ENCODE results near the gene CPSF4L. TPM values are rescaled to one million over a fixed set of nuclear protein-coding genes. Genes with fewer than 3 reads are reported as not detected.

CPSF4L gene
- total and polyA plus RNA-seq, 2 of the 13 experiments (the other 11 are each of a cell fraction or from before 2014, with no cell fraction given), result 0.73 to 1.6 TPM

DNA sequence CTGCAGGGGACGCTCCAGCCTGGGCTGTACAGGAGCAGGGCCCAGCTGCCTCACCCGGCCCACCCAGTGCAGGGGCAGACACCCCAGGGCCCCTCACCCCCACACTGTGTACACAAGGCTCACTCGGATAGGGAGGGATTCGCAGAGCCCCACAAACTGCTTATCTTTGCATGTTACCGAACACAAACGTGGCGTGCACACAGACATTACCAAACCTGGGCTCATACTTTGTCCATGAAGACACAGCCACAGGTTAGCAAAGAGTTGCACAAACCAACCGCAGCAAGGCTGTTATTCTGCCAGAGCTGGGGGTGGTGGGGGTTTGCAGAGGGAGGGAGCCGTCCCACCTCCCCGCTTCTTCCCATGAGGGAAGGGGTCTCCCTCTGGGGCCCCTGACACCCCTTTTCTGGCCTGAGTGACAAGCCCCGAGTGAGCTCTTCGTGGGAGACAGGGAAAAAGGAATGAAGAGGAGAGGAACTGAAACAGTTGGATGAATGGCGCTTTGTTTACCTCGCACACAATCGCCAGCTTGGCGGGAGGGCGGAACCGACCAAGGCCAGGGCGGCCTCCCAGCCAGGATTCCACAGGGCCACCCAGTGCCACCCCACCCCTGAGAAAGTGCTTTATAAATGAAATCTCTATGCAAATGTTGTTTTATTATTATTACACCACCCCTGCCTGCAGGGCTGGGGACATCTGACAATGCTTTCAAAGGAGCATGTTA is 434 bp upstream of the CPSF4L start (continued):
- TF ChIP-seq, protein P1, sequence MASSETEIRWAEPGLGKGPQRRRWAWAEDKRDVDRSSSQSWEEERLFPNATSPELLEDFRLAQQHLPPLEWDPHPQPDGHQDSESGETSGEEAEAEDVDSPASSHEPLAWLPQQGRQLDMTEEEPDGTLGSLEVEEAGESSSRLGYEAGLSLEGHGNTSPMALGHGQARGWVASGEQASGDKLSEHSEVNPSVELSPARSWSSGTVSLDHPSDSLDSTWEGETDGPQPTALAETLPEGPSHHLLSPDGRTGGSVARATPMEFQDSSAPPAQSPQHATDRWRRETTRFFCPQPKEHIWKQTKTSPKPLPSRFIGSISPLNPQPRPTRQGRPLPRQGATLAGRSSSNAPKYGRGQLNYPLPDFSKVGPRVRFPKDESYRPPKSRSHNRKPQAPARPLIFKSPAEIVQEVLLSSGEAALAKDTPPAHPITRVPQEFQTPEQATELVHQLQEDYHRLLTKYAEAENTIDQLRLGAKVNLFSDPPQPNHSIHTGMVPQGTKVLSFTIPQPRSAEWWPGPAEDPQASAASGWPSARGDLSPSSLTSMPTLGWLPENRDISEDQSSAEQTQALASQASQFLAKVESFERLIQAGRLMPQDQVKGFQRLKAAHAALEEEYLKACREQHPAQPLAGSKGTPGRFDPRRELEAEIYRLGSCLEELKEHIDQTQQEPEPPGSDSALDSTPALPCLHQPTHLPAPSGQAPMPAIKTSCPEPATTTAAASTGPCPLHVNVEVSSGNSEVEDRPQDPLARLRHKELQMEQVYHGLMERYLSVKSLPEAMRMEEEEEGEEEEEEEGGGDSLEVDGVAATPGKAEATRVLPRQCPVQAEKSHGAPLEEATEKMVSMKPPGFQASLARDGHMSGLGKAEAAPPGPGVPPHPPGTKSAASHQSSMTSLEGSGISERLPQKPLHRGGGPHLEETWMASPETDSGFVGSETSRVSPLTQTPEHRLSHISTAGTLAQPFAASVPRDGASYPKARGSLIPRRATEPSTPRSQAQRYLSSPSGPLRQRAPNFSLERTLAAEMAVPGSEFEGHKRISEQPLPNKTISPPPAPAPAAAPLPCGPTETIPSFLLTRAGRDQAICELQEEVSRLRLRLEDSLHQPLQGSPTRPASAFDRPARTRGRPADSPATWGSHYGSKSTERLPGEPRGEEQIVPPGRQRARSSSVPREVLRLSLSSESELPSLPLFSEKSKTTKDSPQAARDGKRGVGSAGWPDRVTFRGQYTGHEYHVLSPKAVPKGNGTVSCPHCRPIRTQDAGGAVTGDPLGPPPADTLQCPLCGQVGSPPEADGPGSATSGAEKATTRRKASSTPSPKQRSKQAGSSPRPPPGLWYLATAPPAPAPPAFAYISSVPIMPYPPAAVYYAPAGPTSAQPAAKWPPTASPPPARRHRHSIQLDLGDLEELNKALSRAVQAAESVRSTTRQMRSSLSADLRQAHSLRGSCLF (CRISPR knock-in tag; IDR thresholded peaks at IDR 0.05; ENCODE audit: borderline replicate concordance), result no peak
- TF ChIP-seq, protein P2, sequence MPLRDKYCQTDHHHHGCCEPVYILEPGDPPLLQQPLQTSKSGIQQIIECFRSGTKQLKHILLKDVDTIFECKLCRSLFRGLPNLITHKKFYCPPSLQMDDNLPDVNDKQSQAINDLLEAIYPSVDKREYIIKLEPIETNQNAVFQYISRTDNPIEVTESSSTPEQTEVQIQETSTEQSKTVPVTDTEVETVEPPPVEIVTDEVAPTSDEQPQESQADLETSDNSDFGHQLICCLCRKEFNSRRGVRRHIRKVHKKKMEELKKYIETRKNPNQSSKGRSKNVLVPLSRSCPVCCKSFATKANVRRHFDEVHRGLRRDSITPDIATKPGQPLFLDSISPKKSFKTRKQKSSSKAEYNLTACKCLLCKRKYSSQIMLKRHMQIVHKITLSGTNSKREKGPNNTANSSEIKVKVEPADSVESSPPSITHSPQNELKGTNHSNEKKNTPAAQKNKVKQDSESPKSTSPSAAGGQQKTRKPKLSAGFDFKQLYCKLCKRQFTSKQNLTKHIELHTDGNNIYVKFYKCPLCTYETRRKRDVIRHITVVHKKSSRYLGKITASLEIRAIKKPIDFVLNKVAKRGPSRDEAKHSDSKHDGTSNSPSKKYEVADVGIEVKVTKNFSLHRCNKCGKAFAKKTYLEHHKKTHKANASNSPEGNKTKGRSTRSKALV (CRISPR knock-in tag; IDR thresholded peaks at IDR 0.05), result peak; percentile 78
- TF ChIP-seq GATAD1 (CRISPR knock-in tag; IDR thresholded peaks at IDR 0.05) (no peak; the same call in none of the 2 replicates), NCOA2 (CRISPR knock-in tag; IDR thresholded peaks at IDR 0.05) (peak; percentile 60; the same call in 1 of the 2 replicates), MAZ (IDR thresholded peaks at IDR 0.05; ENCODE audit: borderline replicate concordance, low read depth, low read length) (peak; percentile 54; the same call in 1 of the 2 replicates), MAZ (CRISPR knock-in tag; IDR thresholded peaks at IDR 0.05; ENCODE audit: low read depth) (peak; percentile 68; the same call in 1 of the 2 replicates)
- TF ChIP-seq, protein P3, sequence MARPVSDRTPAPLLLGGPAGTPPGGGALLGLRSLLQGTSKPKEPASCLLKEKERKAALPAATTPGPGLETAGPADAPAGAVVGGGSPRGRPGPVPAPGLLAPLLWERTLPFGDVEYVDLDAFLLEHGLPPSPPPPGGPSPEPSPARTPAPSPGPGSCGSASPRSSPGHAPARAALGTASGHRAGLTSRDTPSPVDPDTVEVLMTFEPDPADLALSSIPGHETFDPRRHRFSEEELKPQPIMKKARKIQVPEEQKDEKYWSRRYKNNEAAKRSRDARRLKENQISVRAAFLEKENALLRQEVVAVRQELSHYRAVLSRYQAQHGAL (CRISPR knock-in tag; IDR thresholded peaks at IDR 0.05; ENCODE audit: not compliant biosample characterization), result no peak
- TF ChIP-seq, protein P4, sequence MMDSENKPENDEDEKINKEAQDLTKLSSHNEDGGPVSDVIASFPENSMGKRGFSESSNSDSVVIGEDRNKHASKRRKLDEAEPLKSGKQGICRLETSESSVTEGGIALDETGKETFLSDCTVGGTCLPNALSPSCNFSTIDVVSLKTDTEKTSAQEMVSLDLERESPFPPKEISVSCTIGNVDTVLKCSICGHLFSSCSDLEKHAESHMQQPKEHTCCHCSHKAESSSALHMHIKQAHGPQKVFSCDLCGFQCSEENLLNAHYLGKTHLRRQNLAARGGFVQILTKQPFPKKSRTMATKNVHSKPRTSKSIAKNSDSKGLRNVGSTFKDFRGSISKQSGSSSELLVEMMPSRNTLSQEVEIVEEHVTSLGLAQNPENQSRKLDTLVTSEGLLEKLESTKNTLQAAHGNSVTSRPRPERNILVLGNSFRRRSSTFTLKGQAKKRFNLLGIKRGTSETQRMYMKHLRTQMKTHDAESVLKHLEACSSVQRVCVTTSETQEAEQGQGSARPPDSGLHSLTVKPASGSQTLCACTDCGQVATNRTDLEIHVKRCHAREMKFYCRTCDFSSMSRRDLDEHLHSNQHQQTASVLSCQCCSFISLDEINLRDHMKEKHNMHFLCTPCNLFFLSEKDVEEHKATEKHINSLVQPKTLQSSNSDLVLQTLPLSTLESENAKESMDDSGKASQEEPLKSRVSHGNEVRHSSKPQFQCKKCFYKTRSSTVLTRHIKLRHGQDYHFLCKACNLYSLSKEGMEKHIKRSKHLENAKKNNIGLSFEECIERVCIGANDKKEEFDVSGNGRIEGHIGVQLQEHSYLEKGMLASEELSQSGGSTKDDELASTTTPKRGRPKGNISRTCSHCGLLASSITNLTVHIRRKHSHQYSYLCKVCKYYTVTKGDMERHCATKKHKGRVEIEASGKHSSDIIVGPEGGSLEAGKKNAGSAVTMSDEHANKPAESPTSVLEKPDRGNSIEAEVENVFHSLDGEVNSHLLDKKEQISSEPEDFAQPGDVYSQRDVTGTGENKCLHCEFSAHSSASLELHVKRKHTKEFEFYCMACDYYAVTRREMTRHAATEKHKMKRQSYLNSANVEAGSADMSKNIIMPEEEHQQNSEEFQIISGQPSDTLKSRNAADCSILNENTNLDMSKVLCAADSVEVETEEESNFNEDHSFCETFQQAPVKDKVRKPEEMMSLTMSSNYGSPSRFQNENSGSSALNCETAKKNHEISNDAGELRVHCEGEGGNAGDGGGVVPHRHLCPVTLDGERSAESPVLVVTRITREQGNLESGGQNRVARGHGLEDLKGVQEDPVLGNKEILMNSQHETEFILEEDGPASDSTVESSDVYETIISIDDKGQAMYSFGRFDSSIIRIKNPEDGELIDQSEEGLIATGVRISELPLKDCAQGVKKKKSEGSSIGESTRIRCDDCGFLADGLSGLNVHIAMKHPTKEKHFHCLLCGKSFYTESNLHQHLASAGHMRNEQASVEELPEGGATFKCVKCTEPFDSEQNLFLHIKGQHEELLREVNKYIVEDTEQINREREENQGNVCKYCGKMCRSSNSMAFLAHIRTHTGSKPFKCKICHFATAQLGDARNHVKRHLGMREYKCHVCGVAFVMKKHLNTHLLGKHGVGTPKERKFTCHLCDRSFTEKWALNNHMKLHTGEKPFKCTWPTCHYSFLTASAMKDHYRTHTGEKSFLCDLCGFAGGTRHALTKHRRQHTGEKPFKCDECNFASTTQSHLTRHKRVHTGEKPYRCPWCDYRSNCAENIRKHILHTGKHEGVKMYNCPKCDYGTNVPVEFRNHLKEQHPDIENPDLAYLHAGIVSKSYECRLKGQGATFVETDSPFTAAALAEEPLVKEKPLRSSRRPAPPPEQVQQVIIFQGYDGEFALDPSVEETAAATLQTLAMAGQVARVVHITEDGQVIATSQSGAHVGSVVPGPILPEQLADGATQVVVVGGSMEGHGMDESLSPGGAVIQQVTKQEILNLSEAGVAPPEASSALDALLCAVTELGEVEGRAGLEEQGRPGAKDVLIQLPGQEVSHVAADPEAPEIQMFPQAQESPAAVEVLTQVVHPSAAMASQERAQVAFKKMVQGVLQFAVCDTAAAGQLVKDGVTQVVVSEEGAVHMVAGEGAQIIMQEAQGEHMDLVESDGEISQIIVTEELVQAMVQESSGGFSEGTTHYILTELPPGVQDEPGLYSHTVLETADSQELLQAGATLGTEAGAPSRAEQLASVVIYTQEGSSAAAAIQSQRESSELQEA (CRISPR knock-in tag; IDR thresholded peaks at IDR 0.05; ENCODE audit: not compliant biosample characterization), result no peak

Data from HepG2 (cell line).